HCT116 (cell line): ENCODE data around the gene ARHGAP29. TPM values are rescaled to one million over a fixed set of nuclear protein-coding genes. Genes with fewer than 3 reads are reported as not detected.

Source experiments
- ATAC-seq: fragments of 200-7000 bp; cut with Tn5 transposase; 2 replicates; pipeline ENCODE4 v1.9.1; 2020; ENCODE audit warnings: mild to moderate bottlenecking, moderate library complexity
- BruUV-seq: library from RNA; stranded (reverse); fragments of 400-500 nt; replicated peaks from 2 replicates; lab custom pipeline; 2021; lab: Mats Ljungman, UMichigan
- CTCF ChIA-PET: fragments of 300-600 bp; sonication (Branson Sonifier 250); formaldehyde crosslinking; loops from one replicate; lab custom pipeline; 2021; ENCODE audit warnings: antibody characterized with exemption; lab: Charles Lee
- POLR2A ChIA-PET: fragments of 300-600, 350-600 bp; sonication (Branson Sonifier 250); formaldehyde crosslinking; loops from one replicate; lab custom pipeline; 2021; ENCODE audit warnings: antibody characterized with exemption; lab: Charles Lee
- RAD21 ChIA-PET, 2 experiments: fragments of 300-600 bp; sonication (Branson Sonifier 250); formaldehyde crosslinking; loops; one replicate each; lab custom pipeline; 2023; ENCODE audit warnings: low total read pairs in 2 of 2; ENCODE audit not compliant: uncharacterized antibody in 2 of 2, unreplicated experiment in 2 of 2, low non-redundant PET in 1 of 2; lab: Charles Lee
- DNase-seq: peaks from one replicate; pipeline ENCODE4 v3.0.0-alpha.2; 2010; ENCODE audit warnings: low read depth, low spot score
- H2AFZ ChIP-seq: fragments of 200-600 bp; shearing (Covaris generic), sonication (generic); 2 replicates; pipeline ENCODE4 v1.6.1; 2017; ENCODE audit warnings: low read depth, mixed run types, mixed read lengths, antibody characterized with exemption, low read length; ENCODE audit not compliant: poor library complexity, severe bottlenecking
- H3K27ac ChIP-seq: 2 replicates; pipeline ENCODE4 v1.5.1; 2012; ENCODE audit warnings: low read depth, low read length
- H3K27me3 ChIP-seq: fragments of 200-600 bp; sonication (generic); 2 replicates; pipeline ENCODE4 v1.6.1; 2016; ENCODE audit warnings: mixed run types, low read length, mixed read lengths; ENCODE audit not compliant: insufficient read depth
- H3K36me3 ChIP-seq, 2 experiments: fragments of 200-500 bp in 1 of 2; fragments of 200-600 bp in 1 of 2; sonication (Bioruptor generic) in 1 of 2; sonication (generic) in 1 of 2; 2 replicates each; pipeline versions ENCODE4 v1.5.1 to v1.6.1; 2014 to 2016; ENCODE audit warnings: low read length in 2 of 2, inconsistent platforms in 1 of 2, mixed read lengths in 1 of 2, mixed run types in 1 of 2; ENCODE audit not compliant: insufficient read depth in 2 of 2, control insufficient read depth in 1 of 2
- H3K4me1 ChIP-seq, 2 experiments: fragments of 200-600 bp in 1 of 2; sonication (generic) in 1 of 2; 2 replicates each; pipeline versions ENCODE4 v1.5.1 to v1.6.1; 2012 to 2017; ENCODE audit warnings: low read length in 2 of 2, inconsistent platforms in 1 of 2, mild to moderate bottlenecking in 1 of 2, mixed read lengths in 1 of 2, mixed run types in 1 of 2, moderate library complexity in 1 of 2; ENCODE audit not compliant: insufficient read depth in 2 of 2, control insufficient read depth in 1 of 2
- H3K4me2 ChIP-seq: fragments of 200-600 bp; sonication (generic); 2 replicates; pipeline ENCODE4 v1.6.1; 2017; ENCODE audit warnings: mixed run types, low read length, mixed read lengths
- H3K4me3 ChIP-seq, 2 experiments: fragments of 200-600 bp in 1 of 2; sonication (generic) in 1 of 2; replicated peaks in 1 of 2; 2 replicates each; pipeline ENCODE4 v1.5.1; 2011 to 2016; ENCODE audit warnings: low read length in 2 of 2, control low read depth in 1 of 2, low read depth in 1 of 2, mild to moderate bottlenecking in 1 of 2, mixed read lengths in 1 of 2, mixed run types in 1 of 2
- H3K79me2 ChIP-seq: fragments of 200-600 bp; sonication (generic); 2 replicates; pipeline ENCODE4 v1.6.1; 2017; ENCODE audit warnings: mild to moderate bottlenecking, mixed run types, low read length, moderate library complexity, mixed read lengths; ENCODE audit not compliant: insufficient read depth
- H3K9ac ChIP-seq: fragments of 200-600 bp; sonication (generic); 2 replicates; pipeline ENCODE4 v1.6.1; 2016; ENCODE audit warnings: low read length, mixed read lengths
- H3K9me2 ChIP-seq: fragments of 200-600 bp; sonication (generic), shearing (Covaris generic); 2 replicates; pipeline ENCODE4 v1.6.1; 2017; ENCODE audit warnings: mixed run types, mild to moderate bottlenecking, moderate library complexity; ENCODE audit not compliant: insufficient read depth
- H3K9me3 ChIP-seq, 2 experiments: fragments of 200-500 bp in 1 of 2; fragments of 200-600 bp in 1 of 2; sonication (Bioruptor generic) in 1 of 2; sonication (generic) in 1 of 2; 2 replicates each; pipeline ENCODE4 v1.6.1; 2014 to 2017; ENCODE audit warnings: low read length in 2 of 2, mixed read lengths in 2 of 2, inconsistent platforms in 1 of 2, low read depth in 1 of 2, mild to moderate bottlenecking in 1 of 2, mixed run types in 1 of 2, moderate library complexity in 1 of 2; ENCODE audit not compliant: control insufficient read depth in 1 of 2, insufficient read depth in 1 of 2
- H4K20me1 ChIP-seq: fragments of 200-600 bp; sonication (generic), shearing (Covaris generic); 2 replicates; pipeline ENCODE4 v1.6.1; 2017; ENCODE audit warnings: mixed run types, mild to moderate bottlenecking, moderate library complexity; ENCODE audit not compliant: insufficient read depth
- CEBPB ChIP-seq: IDR thresholded peaks from 2 replicates; pipeline ENCODE4 v1.6.1; 2012; ENCODE audit warnings: low read depth
- FOSL1 ChIP-seq: IDR thresholded peaks from 2 replicates; pipeline ENCODE4 v1.6.1; 2012; ENCODE audit warnings: low read depth
- POLR2A ChIP-seq: IDR thresholded peaks from 2 replicates; pipeline ENCODE4 v1.7.0; 2011; ENCODE audit warnings: borderline replicate concordance; ENCODE audit not compliant: insufficient read depth, insufficient read length; ENCODE audit errors: extremely low read depth
- POLR2AphosphoS5 ChIP-seq: IDR thresholded peaks from 2 replicates; pipeline ENCODE4 v1.6.1; 2011; ENCODE audit warnings: mild to moderate bottlenecking, low read depth, low read length, moderate library complexity
- SIN3A ChIP-seq: IDR thresholded peaks from 2 replicates; pipeline ENCODE4 v1.6.1; 2012; ENCODE audit warnings: low read depth
- SP1 ChIP-seq: IDR thresholded peaks from 2 replicates; pipeline ENCODE4 v1.6.1; 2012; ENCODE audit warnings: low read depth
- YY1 ChIP-seq: IDR thresholded peaks from 2 replicates; pipeline ENCODE4 v1.6.1; 2011; ENCODE audit warnings: low read length, low read depth, moderate library complexity, mild to moderate bottlenecking; ENCODE audit not compliant: insufficient replicate concordance; ENCODE audit errors: extremely low read depth
- ZNF274 ChIP-seq: fragments of 200-500 bp; sonication (Bioruptor generic); IDR thresholded peaks from 2 replicates; pipeline ENCODE4 v1.6.1; 2014; ENCODE audit warnings: mild to moderate bottlenecking, low read depth, low read length, inconsistent platforms
- intact Hi-C: fragments of 100-400 bp; cut with micrococcal nuclease; formaldehyde crosslinking; loops from 2 replicates; pipeline ENCODE4 v1.10.0; 2022
- total RNA-seq: library from RNA; stranded (reverse); gene quantifications from one replicate; pipeline ENCODE4 v1.2.1, GENCODE V29; 2021; ENCODE audit not compliant: unreplicated experiment
- TF ChIP-seq, protein P1 (sequence below), 3 experiments: fragments of 200-600 bp in 1 of 3; sonication (generic) in 1 of 3; IDR thresholded peaks in 2 of 3; conservative IDR thresholded peaks in 1 of 3; 2 replicates each; pipeline ENCODE4 v1.5.1; 2012 to 2017; ENCODE audit warnings: low read depth in 2 of 3, low read length in 2 of 3, antibody characterized with exemption in 1 of 3, borderline replicate concordance in 1 of 3, control low read depth in 1 of 3, mild to moderate bottlenecking in 1 of 3, mixed read lengths in 1 of 3, mixed run types in 1 of 3, moderate library complexity in 1 of 3; ENCODE audit not compliant: insufficient read depth in 1 of 3
- TF ChIP-seq, protein P2 (sequence below): IDR thresholded peaks from 2 replicates; pipeline ENCODE4 v1.6.1; 2012; ENCODE audit warnings: low read depth

Gene ARHGAP29
- total RNA-seq, 1 experiment from 2014 or later: 128 TPM

DNA sequence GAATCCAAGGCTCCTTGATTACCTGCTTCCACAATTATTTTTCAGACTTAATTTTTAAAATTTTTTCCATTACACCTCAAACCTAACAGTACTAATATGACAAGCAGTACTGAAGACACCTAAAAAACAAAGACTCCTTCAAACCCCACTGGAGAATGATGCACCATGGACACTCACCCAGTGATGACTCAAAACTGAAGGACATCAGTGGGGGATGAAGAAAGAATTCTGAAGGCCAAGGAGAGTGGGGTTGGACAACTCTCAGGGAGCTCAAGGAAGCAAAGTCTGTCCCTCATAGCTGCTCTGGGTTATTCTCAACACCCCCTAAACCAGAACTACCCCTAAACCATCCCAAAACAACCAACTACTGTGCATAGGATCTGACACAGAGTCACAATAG, 2.4 kb upstream of the ARHGAP29 start:
- CTCF ChIA-PET: interaction anchor here (0.7 to 2.1 kb wide), 5 partner anchors 88 to 196 kb away, joined by 3 to 11 read pairs (median 4); no protein-coding TSS in a partner anchor
- POLR2A ChIA-PET: interaction anchor here (1.0 to 6.1 kb wide), 10 partner anchors 14 to 178 kb away, joined by 3 to 57 read pairs (median 6); no protein-coding TSS in a partner anchor
- peak overlapping the region in 1 of 2 experiments; percentile 3; a peak in 1 of 4 replicates for H3K4me3 ChIP-seq

More for the DNA sequence above, 2.4 kb upstream of the ARHGAP29 start:
- Histone ChIP-seq H2AFZ (no peak overlapping the region), H3K9me2 (no peaks in the 10 kb centered on the region), H3K27me3 (no peaks in the 10 kb centered on the region), H3K9ac (peak overlapping the region; percentile 81), H3K27ac (peak overlapping the region; percentile 94), H3K4me1 (peaks cover 50 to 83% of the 10 kb centered on the region in 2 experiments), H3K79me2 (peaks cover 98% of the 10 kb centered on the region), H3K36me3 (0 out of 4 replicates have a peak, but pooled peaks cover 0 to 5% of the 10 kb centered on the region in 2 experiments), H3K4me2 (peak overlapping the region; percentile 88), H3K9me3 (no peaks in the 10 kb centered on the region), H4K20me1 (peaks cover 8% of the 10 kb centered on the region; the same call in 1 of the 2 replicates)
- ATAC-seq (no peak), DNase-seq (no peak)
- TF ChIP-seq, protein P1, sequence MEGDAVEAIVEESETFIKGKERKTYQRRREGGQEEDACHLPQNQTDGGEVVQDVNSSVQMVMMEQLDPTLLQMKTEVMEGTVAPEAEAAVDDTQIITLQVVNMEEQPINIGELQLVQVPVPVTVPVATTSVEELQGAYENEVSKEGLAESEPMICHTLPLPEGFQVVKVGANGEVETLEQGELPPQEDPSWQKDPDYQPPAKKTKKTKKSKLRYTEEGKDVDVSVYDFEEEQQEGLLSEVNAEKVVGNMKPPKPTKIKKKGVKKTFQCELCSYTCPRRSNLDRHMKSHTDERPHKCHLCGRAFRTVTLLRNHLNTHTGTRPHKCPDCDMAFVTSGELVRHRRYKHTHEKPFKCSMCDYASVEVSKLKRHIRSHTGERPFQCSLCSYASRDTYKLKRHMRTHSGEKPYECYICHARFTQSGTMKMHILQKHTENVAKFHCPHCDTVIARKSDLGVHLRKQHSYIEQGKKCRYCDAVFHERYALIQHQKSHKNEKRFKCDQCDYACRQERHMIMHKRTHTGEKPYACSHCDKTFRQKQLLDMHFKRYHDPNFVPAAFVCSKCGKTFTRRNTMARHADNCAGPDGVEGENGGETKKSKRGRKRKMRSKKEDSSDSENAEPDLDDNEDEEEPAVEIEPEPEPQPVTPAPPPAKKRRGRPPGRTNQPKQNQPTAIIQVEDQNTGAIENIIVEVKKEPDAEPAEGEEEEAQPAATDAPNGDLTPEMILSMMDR (IDR thresholded peaks at IDR 0.05 in 2 of 3, conservative IDR thresholded peaks at IDR 0.05 in 1 of 3; ENCODE audit: borderline replicate concordance in 1 of 3, insufficient read depth in 1 of 3, low read depth in 2 of 3, low read length in 2 of 3): no peak
- TF ChIP-seq ZNF274: no peak
- TF ChIP-seq POLR2A: no peak
- no peak for TF ChIP-seq SP1
- TF ChIP-seq CEBPB: no peak; the same call in 1 of the 2 replicates
- TF ChIP-seq POLR2AphosphoS5: 0 out of 2 replicates have a peak, but pooled peaks have one; percentile 17
- peak; percentile 32; the same call in 1 of the 2 replicates for TF ChIP-seq FOSL1
- no peak for TF ChIP-seq SIN3A
- TF ChIP-seq YY1: no peak
- TF ChIP-seq, protein P2, sequence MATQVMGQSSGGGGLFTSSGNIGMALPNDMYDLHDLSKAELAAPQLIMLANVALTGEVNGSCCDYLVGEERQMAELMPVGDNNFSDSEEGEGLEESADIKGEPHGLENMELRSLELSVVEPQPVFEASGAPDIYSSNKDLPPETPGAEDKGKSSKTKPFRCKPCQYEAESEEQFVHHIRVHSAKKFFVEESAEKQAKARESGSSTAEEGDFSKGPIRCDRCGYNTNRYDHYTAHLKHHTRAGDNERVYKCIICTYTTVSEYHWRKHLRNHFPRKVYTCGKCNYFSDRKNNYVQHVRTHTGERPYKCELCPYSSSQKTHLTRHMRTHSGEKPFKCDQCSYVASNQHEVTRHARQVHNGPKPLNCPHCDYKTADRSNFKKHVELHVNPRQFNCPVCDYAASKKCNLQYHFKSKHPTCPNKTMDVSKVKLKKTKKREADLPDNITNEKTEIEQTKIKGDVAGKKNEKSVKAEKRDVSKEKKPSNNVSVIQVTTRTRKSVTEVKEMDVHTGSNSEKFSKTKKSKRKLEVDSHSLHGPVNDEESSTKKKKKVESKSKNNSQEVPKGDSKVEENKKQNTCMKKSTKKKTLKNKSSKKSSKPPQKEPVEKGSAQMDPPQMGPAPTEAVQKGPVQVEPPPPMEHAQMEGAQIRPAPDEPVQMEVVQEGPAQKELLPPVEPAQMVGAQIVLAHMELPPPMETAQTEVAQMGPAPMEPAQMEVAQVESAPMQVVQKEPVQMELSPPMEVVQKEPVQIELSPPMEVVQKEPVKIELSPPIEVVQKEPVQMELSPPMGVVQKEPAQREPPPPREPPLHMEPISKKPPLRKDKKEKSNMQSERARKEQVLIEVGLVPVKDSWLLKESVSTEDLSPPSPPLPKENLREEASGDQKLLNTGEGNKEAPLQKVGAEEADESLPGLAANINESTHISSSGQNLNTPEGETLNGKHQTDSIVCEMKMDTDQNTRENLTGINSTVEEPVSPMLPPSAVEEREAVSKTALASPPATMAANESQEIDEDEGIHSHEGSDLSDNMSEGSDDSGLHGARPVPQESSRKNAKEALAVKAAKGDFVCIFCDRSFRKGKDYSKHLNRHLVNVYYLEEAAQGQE: no peak
- intact Hi-C loops: loop anchor here (5.0 kb wide), 2 partner anchors 192 to 332 kb away; partner anchors contain the start of gene GCLM
- RAD21 ChIA-PET: no interaction called here
- no TSS peak for BruUV-seq
